GF-D8 (cell line): ENCODE results near the gene COL18A1.

Experiments
- DNase-seq: peaks from one replicate; lab custom pipeline; 2025; lab: John Stamatoyannopoulos, UW

Gene COL18A1

GRCh38 chr21:45480701-45481500 lies 75.9 kb downstream of the COL18A1 start:
- DNase-seq: no peak

GRCh38 chr21:45481566-45481965 lies 76.6 kb downstream of the COL18A1 start:
- DNase-seq: no peak

DNA sequence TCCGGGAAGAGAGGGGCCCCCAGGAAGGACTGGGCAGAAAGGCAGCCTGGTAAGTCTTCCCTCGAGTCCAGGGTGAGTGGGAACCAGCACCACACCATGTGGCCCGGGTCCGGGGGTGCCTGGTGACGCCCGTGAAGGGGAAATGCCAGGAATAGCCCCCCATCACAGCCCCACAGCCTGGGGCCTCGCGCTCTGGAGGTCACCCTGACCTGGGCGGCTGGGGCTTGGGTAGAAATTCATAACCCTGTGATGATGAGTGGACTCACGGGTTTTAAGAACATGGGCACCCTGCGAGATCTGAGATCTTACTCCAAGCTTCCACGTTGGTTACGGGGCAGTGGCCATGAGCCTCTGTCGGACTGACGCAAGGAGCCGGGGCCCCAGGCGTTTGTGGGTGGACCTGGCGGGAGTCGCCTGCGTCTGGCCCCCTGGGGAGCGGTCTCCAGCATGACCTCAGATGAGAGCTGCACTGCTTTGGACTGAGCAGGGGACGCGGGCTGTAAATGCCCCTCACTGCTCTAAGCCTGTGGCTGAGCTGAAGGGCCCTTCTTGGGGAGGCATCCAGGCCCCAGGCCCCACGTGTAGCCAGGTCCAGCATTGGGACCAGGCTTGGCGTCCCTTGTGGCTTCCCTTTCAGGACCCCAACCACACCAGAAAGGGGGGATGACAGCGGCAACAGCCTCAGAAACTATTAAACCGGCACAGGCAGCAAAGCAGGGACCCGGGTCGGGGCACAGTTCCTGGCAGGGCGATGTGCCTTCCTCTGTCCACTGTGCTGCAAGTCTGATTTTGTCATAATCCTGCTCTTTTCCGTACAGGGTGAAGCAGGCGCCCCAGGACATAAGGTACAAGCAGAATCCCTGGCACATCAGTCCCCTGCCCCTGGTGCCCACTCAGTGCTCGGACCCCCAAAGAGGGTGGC lies 77.3 kb downstream of the COL18A1 start:
- no peak for DNase-seq

DNA sequence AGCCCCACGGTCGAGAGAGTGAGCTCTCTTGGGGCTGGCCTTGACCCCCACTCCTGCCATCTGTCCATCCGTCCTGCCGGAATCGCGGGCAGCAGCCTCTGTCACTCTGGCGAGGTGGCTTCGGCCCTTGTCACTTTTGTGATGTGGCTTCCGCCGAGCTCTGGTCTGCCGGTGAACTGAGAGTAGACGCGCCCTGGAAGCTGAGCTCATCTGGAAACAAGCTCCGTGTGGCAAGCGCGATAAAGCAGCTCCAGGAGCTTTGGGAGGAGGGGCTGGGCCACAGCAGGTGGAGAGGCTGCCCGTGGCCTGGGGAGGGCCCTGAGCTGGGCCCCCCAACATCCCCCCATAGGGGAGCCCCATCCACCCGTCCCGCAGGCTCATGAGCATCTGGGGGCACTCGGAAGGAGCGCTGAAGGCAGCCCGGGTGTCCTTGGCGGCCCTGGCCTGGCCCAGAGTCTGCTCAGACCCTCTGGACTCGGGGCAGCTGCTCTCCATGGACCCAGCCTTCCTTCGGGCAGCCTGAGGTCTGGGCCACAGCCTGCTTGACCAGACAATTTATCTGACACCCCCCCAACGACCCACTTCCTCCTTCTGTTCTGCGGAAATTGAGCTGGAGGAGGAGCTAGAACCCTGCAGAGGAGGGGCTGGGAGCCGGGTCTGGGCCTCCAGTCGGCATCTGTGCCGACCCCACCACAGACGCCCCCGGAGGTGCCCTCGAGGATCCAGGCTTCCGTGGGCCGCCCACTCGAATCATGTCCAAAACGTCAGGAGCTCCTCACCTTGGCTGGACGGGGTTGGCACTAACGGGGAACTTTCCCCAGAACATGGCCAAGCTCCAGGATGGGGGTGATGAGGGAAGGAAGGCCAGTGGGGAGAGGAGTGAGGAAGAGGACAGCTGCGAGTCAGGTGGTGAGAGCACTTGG lies 78.2 kb downstream of the COL18A1 start:
- DNase-seq: peak; percentile 50

GRCh38 chr21:45484318-45484717 lies 79.4 kb downstream of the COL18A1 start:
- no peak for DNase-seq

DNA sequence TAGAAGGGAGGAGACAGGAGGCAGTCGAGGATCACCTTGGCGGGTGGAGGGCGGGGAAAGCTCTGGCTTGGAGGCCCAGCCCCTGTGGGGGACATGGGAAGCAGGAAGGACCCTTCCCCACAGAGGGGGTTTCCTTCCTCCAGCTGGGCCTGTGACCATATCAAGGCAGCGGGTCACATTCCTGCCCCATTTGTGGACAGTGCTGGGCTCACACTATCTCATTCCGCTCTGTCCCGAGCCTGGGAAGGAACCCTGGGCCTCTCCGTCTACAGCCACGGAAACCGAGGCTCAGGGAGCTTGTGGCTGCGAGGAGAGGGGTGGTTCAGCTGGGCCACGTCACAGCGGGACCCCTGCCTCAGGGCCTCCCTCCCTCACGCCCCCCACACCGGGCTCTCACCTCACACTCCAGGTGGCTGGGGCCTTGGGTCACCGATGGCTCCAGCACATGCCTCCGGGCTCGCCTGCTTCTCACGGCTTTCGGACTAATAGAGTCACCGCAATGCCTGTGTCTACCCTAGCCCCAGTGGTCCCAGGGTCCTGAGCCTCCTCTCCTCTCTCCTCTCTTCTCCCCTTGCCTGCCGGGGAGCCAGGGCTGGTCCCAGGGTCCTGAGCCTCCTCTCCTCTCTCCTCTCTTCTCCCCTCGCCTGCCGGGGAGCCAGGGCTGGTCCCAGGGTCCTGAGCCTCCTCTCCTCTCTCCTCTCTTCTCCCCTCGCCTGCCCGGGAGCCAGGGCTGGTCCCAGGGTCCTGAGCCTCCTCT lies 80.9 kb downstream of the COL18A1 start:
- no peak for DNase-seq

- DNase-seq: no peak
Observed at GRCh38 chr21:45486443-45487160, 81.6 kb downstream of the COL18A1 start.

GRCh38 chr21:45487161-45487806 lies 82.3 kb downstream of the COL18A1 start:
- DNase-seq: no peak

DNA sequence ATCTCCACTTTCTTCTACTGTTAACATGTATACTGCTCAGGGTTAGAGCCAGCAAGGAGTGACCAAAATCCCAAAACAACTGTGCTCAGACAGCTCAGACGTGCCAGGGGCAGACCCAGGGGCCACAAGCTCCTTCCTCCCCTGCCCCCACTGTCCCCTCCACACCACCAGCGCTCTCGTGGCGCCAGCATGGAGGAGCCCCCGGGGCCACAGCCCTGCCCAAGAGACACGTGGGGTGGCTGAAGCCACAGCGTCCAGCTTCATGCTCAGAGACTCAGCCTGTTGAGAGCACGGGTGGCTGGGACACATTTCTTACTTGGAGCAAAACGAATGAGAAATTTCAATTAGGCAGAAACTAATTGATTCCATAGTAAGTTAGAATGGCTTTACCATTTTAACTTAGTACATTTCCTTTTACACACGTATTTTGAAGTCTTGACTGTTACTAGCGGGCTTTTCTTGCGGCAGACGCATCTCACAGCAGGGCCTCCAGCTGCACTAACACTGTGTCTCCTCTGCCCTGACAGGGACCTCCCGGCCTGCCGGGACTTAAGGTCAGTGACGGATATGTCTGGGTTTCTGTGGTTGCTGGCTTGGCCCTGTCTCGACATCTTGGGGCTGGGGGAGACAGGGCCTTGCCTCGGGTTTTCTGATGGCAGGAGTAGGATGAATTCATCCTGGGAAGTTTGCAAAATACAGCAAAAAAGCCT lies 83.1 kb downstream of the COL18A1 start:
- DNase-seq: no peak

DNA sequence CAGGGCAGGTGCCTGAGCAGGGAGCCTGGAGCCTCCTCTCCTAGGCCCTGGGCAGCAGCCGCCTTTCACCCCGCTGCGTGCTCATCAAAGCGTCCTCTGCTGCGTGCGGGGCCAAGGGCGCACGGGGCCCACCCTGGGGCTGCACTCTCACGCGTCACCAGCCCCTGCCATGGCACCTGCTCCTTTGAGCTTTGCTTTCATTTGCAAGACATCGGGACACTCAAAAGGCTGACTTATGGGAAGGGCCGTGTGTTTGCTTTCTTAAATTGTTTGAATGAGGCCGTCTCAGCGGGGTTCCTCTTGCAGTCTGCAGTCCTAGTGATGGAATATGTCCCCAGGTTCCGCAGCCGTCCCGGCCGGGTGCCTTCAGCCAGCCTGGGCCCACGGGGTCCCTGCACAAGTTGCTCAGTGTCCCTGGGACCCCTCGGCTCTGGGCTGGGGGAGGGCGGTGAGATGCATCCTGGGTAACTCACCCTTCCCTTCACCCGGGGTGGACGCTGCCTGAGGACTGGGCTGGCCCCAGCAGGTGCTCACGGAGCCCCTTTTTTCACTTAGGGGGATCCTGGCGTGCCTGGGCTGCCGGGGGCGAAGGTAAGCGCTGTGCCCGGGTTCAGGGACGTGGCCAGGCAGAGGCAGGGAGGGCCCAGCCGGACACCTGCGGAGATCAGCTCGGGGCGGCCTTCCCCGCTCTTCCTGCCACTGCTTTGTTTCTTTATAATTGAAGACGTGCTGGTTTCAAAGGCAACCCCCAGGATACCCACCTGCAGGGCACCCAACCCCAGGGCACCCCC lies 84.2 kb downstream of the COL18A1 start:
- no peak for DNase-seq

- DNase-seq: no peak
Observed at GRCh38 chr21:45489722-45489982, 84.7 kb downstream of the COL18A1 start.

- DNase-seq: no peak
Observed at GRCh38 chr21:45490049-45490731, 85.2 kb downstream of the COL18A1 start.

- DNase-seq: no peak
Observed at GRCh38 chr21:45491056-45491455, 86.1 kb downstream of the COL18A1 start.

DNA sequence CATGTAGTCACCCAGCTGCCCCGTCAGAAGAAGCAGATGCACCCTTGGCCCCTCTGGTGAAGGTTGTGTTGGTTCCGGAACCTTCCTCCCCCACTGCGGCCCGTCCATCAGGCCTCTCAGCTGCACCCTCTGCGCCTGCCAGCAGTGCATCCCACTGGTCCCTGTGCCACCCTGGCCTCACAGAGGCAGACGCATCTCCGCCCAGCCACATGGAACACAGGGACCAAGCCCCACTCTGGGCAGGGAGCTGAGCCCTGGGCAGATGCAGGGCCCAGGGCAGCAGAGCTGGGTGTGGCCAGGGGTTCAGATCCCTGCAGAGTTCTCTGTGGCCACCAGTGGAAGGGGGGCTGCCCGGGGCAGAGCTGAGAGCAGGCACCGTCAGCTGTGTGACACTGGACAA lies 86.7 kb downstream of the COL18A1 start:
- no peak for DNase-seq

GRCh38 chr21:45492765-45493164 lies 87.8 kb downstream of the COL18A1 start:
- no peak for DNase-seq

- no peak for DNase-seq
Observed at GRCh38 chr21:45493401-45494001, 88.5 kb downstream of the COL18A1 start.

DNA sequence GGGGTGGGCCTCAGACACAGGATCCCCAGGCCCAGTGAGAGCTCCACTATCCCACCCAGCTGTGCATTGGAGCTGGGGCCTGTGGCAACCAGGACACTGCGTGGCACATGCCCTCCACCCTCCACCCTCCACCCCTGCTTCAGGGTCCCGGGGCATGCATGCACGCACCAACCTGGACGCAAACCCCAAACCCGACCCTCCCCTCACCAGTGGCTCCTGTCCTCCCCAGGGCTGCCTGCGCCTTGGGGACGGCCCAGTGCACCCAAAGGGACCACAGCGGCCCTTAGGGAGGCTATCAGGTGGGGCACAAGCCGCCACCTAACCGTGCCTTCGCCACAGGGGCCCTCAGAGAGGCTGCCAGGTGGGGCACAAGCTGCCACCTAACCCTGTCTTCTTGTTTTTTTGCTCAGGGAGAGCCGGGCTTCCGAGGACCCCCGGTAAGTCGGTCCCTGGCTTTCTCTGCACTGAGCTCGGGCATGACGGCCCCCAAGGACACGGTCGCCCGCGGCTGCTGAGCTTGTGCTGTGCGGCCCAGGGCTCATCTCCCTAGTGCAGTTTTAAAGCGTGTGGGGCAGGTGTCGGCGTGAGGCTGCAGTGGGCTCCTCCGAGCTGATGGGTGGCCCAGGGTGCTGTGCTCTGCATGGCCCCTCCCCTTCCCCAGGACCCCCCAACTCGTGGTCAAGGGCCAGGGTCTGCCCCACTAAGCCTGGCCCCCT lies 89.3 kb downstream of the COL18A1 start:
- no peak for DNase-seq
